Measurements from ENCODE around the gene DOK5.

Gene DOK5

DNA sequence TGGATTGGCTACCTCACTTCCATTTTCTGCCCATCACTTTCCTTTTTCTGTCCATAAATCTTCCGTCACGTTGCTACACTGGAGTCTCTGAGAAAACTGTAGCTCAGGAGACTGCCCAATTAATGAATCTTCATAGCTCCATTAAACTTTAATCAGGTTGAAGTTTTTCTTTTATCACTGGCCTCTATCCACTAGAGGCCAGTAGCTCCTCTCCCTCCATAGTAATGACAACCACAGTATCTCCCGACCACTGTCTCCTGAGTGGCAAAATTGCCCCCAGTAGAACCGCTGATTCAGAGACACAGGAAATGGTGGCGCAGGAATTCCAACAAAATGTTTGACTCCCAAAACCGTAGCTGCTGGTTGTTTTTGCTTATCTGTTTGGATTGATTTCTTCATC, 18.4 kb upstream of the DOK5 start:
- DNase-seq (ENCODE audit: low read depth): no peak
- TF ChIP-seq, protein P1, sequence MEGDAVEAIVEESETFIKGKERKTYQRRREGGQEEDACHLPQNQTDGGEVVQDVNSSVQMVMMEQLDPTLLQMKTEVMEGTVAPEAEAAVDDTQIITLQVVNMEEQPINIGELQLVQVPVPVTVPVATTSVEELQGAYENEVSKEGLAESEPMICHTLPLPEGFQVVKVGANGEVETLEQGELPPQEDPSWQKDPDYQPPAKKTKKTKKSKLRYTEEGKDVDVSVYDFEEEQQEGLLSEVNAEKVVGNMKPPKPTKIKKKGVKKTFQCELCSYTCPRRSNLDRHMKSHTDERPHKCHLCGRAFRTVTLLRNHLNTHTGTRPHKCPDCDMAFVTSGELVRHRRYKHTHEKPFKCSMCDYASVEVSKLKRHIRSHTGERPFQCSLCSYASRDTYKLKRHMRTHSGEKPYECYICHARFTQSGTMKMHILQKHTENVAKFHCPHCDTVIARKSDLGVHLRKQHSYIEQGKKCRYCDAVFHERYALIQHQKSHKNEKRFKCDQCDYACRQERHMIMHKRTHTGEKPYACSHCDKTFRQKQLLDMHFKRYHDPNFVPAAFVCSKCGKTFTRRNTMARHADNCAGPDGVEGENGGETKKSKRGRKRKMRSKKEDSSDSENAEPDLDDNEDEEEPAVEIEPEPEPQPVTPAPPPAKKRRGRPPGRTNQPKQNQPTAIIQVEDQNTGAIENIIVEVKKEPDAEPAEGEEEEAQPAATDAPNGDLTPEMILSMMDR (IDR thresholded peaks at IDR 0.05; ENCODE audit: insufficient read depth, low read depth, low read length, missing control alignments): no peak
- H3K4me3 ChIP-seq (ENCODE audit: low read length): no peak overlapping the region

DNA sequence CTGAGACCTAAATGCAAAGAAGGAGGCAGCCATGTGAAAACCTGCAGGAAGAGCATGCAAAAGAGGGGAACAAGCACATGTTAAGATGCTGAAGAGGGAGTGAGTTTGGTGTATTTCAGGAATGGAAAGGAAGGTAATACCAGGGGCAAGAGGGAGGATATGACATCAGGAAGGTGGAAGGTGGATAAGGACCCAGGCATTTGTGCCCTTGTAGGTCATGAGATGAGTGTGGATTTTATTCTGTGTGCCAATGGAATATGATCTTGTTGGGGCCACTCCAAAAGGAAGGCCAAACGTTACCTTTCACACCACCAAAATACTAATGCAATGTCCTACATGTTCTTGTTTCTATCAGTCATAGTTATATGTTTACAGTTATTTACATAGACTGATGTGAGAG, 17.2 kb upstream of the DOK5 start:
- DNase-seq (ENCODE audit: low read depth): no peak
- TF ChIP-seq, protein P1 (IDR thresholded peaks at IDR 0.05; ENCODE audit: insufficient read depth, low read depth, low read length, missing control alignments): no peak
- no peak overlapping the region for H3K4me3 ChIP-seq (ENCODE audit: low read length)

DNA sequence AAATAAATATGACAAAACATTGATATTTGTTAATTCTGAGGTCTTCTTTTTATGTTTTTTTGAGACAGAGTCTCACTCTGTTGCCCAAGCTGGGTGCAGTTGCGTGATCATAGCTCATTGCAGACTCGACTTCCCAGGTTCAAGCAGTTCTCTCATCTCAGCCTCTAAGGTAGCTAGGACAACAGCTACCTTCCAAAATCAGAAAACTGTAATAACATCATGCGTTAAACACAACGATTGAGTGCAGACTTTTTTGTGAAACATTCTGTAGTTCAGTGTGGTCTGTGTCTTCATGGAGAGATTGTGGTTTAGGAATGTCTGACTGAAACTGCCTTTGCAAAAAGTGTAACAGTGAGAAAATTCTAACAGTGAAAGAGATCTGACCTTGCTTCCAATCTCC, 16.1 kb upstream of the DOK5 start:
- H3K4me3 ChIP-seq (ENCODE audit: low read length): no peak overlapping the region
- TF ChIP-seq, protein P1 (IDR thresholded peaks at IDR 0.05; ENCODE audit: insufficient read depth, low read depth, low read length, missing control alignments): no peak
- no peak for DNase-seq (ENCODE audit: low read depth)

DNA sequence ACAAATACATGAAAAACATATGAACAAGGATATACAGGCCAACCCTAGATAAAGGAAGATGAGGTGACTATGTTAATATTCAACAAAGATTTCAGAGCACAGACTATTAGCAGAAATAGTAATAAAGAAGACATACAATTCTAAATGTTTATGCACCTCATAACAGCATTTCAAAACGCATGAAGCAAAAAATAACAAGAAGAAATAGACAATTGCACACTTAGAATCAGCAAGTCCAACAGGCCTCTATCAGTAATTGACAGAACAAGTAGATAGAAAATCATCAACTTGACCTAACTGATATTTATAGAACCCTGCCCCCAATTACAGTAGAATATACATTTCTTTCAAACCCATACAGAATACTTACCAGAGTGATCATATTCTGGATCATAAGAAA, 11.4 kb upstream of the DOK5 start:
- no peak for DNase-seq (ENCODE audit: low read depth)
- H3K4me3 ChIP-seq (ENCODE audit: low read length): no peak overlapping the region
- TF ChIP-seq, protein P1 (IDR thresholded peaks at IDR 0.05; ENCODE audit: insufficient read depth, low read depth, low read length, missing control alignments): no peak

DNA sequence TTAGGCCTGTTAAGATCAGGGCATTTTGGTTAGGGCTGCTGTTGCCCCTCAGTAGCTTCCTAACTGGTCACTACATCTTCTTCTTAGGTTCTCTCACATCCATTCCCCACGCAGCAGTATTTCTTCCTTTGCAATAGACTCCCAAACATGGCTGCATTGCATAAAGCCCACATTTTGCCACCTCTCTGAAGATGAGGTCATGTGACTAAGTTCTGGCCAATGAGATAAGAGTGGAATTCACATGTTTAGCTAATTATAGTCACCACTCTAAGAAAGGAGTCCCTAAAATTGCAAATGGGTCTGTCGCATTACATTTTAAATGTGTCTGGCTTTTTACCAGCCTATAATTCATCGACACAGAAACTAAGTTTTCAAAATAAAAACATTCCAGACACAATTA, 9.3 kb upstream of the DOK5 start:
- no peak overlapping the region for H3K4me3 ChIP-seq (ENCODE audit: low read length)
- DNase-seq (ENCODE audit: low read depth): no peak
- TF ChIP-seq, protein P1 (IDR thresholded peaks at IDR 0.05; ENCODE audit: insufficient read depth, low read depth, low read length, missing control alignments): no peak

DNA sequence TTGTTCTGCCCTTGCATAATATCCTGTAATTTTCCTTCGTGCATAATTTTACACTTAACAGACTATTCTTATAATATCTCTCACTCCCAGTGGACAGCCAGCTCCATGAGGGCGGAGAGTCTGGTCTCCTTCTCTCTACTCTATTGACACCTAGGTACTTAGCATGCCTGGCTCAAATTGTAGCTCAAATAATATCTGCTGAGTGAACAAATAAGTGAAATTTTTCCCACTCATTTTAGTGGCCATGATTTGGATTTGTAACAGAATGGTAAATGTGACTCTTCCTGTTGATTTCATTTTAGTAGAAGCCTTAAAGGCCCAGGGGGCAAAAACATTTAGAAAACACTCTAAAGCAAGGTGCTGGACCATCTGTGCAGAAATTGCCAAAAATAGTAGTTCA, 7.8 kb upstream of the DOK5 start:
- DNase-seq (ENCODE audit: low read depth): no peak
- TF ChIP-seq, protein P1 (IDR thresholded peaks at IDR 0.05; ENCODE audit: insufficient read depth, low read depth, low read length, missing control alignments): no peak
- H3K4me3 ChIP-seq (ENCODE audit: low read length): no peak overlapping the region

DNA sequence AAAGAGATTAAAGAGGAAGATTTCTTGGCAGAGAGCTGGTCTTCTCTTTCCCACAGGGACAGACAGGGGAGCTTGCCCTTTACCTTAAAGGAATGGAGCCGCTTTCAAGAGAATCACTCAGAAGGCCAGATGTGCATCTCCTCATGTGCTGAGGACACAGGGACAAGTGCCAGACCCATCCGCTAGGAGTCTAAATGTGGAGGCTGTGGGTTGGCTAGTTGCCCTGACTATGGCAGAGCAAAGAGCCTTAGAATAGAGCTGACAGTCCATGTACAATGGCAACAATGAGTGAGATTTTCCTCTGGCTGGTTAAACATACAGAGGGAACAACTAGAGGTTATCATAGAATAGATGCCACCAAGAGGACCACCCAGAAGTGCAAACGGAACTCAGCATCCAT, 7.3 kb upstream of the DOK5 start:
- TF ChIP-seq, protein P1 (IDR thresholded peaks at IDR 0.05; ENCODE audit: insufficient read depth, low read depth, low read length, missing control alignments): no peak
- H3K4me3 ChIP-seq (ENCODE audit: low read length): no peak overlapping the region
- DNase-seq (ENCODE audit: low read depth): no peak

All from epithelial cell of esophagus (primary cell).